Neural cell (in vitro differentiated cells): ENCODE results near the gene KEL.

Experiments
- CTCF ChIP-seq: fragments of 450-650 bp; IDR thresholded peaks from 2 replicates; pipeline ENCODE4 v1.5.1; 2014; ENCODE audit warnings: antibody characterized with exemption, mild to moderate bottlenecking, moderate library complexity; ENCODE audit not compliant: poor library complexity, severe bottlenecking
- EZH2 ChIP-seq: fragments of 200-600, 300-800 bp; shearing (Covaris generic), sonication (generic); IDR thresholded peaks from 2 replicates; pipeline ENCODE4 v1.6.1; 2014; ENCODE audit warnings: antibody characterized with exemption, low read length, borderline replicate concordance, mild to moderate bottlenecking; ENCODE audit not compliant: insufficient read depth, poor library complexity, severe bottlenecking
- RAD21 ChIP-seq: fragments of 450-650 bp; conservative IDR thresholded peaks from 2 replicates; pipeline ENCODE4 v1.6.1; 2014; ENCODE audit warnings: antibody characterized with exemption, mild to moderate bottlenecking, moderate library complexity
- SMC3 ChIP-seq: fragments of 450-650 bp; conservative IDR thresholded peaks from 2 replicates; pipeline ENCODE4 v1.6.1; 2014; ENCODE audit warnings: antibody characterized with exemption, mild to moderate bottlenecking, moderate library complexity; ENCODE audit not compliant: poor library complexity
- TAF1 ChIP-seq: IDR thresholded peaks from 2 replicates; pipeline ENCODE4 v1.6.1; 2012; ENCODE audit warnings: low read depth
- TF ChIP-seq, protein P1 (sequence below): IDR thresholded peaks from 2 replicates; pipeline ENCODE4 v1.6.1; 2012; ENCODE audit warnings: borderline replicate concordance

DNA sequence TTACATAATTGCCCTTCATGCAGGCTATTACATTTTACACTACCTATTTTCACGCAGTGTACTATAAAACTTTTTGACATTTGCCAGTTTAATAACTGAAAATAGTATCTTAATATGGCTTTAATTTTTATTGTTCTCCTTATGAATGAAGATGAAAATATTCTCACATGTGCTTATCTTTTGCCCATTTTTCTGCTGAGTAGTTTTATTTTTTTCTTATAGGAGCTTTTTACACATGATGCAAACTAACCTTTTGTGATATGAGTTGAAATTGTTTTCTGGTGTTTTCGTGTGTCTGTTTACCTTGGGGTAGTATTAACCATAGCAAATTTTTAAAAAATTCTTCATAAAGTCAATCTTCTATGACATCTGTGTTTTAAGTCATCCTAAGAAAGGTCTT is 38.5 kb upstream of the KEL start:
- TF ChIP-seq CTCF (no peak), SMC3 (no peak), RAD21 (no peak), EZH2 (no peak), TAF1 (no peak)
- TF ChIP-seq, protein P1, sequence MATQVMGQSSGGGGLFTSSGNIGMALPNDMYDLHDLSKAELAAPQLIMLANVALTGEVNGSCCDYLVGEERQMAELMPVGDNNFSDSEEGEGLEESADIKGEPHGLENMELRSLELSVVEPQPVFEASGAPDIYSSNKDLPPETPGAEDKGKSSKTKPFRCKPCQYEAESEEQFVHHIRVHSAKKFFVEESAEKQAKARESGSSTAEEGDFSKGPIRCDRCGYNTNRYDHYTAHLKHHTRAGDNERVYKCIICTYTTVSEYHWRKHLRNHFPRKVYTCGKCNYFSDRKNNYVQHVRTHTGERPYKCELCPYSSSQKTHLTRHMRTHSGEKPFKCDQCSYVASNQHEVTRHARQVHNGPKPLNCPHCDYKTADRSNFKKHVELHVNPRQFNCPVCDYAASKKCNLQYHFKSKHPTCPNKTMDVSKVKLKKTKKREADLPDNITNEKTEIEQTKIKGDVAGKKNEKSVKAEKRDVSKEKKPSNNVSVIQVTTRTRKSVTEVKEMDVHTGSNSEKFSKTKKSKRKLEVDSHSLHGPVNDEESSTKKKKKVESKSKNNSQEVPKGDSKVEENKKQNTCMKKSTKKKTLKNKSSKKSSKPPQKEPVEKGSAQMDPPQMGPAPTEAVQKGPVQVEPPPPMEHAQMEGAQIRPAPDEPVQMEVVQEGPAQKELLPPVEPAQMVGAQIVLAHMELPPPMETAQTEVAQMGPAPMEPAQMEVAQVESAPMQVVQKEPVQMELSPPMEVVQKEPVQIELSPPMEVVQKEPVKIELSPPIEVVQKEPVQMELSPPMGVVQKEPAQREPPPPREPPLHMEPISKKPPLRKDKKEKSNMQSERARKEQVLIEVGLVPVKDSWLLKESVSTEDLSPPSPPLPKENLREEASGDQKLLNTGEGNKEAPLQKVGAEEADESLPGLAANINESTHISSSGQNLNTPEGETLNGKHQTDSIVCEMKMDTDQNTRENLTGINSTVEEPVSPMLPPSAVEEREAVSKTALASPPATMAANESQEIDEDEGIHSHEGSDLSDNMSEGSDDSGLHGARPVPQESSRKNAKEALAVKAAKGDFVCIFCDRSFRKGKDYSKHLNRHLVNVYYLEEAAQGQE: no peak
